Breast epithelium (tissue), 3 donors: ENCODE results near the gene LIMCH1.

Source experiments
- POLR2A ChIP-seq: fragments of 450-650 bp; IDR thresholded peaks from one replicate; pipeline ENCODE4 v1.6.1; 2016; ENCODE audit warnings: antibody characterized with exemption, mild to moderate bottlenecking, moderate library complexity
- TF ChIP-seq, protein P1 (sequence below), 3 donors: fragments of 450-650 bp; IDR thresholded peaks; one replicate each; pipeline ENCODE4 v1.5.1; 2016 to 2017; ENCODE audit warnings: antibody characterized with exemption in 3 of 3, mild to moderate bottlenecking in 3 of 3, moderate library complexity in 3 of 3

DNA sequence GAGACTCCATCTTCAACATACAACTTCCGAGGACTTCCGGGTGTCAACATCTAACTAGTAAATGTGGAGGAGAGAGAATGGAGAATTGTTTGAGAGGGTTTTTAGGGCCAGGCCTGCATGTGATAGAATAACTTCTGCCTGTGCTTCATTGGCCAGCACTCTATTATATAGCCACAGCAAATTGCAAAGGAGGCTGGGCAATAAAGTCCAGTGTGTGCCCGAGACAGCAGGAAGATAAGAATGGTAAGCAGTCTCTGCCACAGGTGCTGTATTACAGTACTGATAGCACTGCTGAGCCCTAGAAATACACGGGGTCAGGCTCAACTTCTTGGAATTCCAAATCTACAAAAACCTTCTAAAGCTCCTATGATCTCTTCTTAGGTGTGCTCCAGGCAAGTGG lies 20.8 kb upstream of the LIMCH1 start:
- TF ChIP-seq, protein P1, sequence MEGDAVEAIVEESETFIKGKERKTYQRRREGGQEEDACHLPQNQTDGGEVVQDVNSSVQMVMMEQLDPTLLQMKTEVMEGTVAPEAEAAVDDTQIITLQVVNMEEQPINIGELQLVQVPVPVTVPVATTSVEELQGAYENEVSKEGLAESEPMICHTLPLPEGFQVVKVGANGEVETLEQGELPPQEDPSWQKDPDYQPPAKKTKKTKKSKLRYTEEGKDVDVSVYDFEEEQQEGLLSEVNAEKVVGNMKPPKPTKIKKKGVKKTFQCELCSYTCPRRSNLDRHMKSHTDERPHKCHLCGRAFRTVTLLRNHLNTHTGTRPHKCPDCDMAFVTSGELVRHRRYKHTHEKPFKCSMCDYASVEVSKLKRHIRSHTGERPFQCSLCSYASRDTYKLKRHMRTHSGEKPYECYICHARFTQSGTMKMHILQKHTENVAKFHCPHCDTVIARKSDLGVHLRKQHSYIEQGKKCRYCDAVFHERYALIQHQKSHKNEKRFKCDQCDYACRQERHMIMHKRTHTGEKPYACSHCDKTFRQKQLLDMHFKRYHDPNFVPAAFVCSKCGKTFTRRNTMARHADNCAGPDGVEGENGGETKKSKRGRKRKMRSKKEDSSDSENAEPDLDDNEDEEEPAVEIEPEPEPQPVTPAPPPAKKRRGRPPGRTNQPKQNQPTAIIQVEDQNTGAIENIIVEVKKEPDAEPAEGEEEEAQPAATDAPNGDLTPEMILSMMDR (IDR thresholded peaks at IDR 0.05) = no peak
- no peak for TF ChIP-seq POLR2A
